ENCODE results near the gene FKBP11. TPM values are rescaled to one million over a fixed set of nuclear protein-coding genes. Genes with fewer than 3 reads are reported as not detected.

Gene FKBP11
- total and polyA plus RNA-seq, 2 experiments from 2014 or later, result 29.5 to 94.9 TPM

DNA sequence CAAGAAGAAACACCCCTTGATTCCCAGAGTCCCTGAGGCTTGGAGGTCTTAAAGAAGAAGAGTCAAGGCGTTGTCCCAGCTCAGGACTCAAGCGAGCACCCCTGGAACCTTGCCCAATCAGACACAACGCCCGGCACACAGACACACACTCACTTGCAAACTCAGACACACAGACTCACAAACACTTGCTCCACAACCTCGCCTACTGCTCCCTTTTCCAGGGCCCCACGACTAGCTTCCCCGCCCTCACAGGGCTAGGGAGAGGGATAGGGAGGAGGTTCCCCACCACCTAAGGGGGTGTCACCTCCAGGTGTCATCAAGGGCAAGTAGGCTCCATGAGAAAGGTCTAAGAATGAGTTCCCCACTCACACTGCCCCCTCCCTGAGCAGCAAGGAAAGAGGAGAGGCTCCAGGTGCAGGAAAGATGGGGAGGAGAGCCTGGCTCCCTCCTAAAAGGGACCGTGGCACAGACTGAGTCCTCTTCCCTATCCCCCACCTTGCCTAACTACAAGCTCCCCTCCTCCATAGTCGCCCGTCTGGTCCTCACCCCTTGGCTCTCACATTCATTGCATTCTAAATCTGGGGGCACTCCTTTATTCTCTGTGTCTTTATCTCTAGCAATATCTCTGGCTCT lies 45.5 kb upstream of the FKBP11 start:
- Histone ChIP-seq H3K4me1 (ENCODE audit: insufficient read depth) (peaks cover 54% of the 10 kb centered on the region), H3K27ac (ENCODE audit: low read depth) (no peak overlapping the region), H3K36me3 (ENCODE audit: insufficient read depth) (no peaks in the 10 kb centered on the region), H3F3A (replicated peaks; ENCODE audit: low read depth) (peaks cover 21% of the 10 kb centered on the region; the same call in 1 of the 2 replicates), H4K20me1 (replicated peaks; ENCODE audit: insufficient read depth) (peaks cover 12% of the 10 kb centered on the region; the same call in 1 of the 2 replicates), H3K79me2 (replicated peaks; ENCODE audit: insufficient read depth) (no peaks in the 10 kb centered on the region), H3K4me2 (peak overlapping the region; percentile 88), H3K4me3 (peak overlapping the region; percentile 55), H3K27me3 (ENCODE audit: insufficient read depth) (peaks cover 100% of the 10 kb centered on the region), H2AFZ (peak overlapping the region; percentile 59; the same call in 1 of the 2 replicates), H3K9me2 (ENCODE audit: insufficient read depth) (no peaks in the 10 kb centered on the region)
- no peak overlapping the region for H3K27ac Mint-ChIP-seq
- no peaks in the 10 kb centered on the region; the same call in 2 of the 3 replicates for H3K9me3 Mint-ChIP-seq
- H3K4me3 Mint-ChIP-seq, result peak overlapping the region; percentile 60
- H3K36me3 Mint-ChIP-seq (ENCODE audit: low read depth), result no peaks in the 10 kb centered on the region; the same call in 1 of the 3 replicates
- peaks cover 51% of the 10 kb centered on the region for H3K4me1 Mint-ChIP-seq
- peaks cover 94% of the 10 kb centered on the region for H3K27me3 Mint-ChIP-seq (ENCODE audit: insufficient read depth, low read depth, poor library complexity)
- TF ChIP-seq ZNF114 (CRISPR knock-in tag; IDR thresholded peaks at IDR 0.05), result no peak
- ATAC-seq (peak; percentile 2; the same call in 2 of the 3 replicates), DNase-seq (ENCODE audit: low spot score) (peak; percentile 53)

- peaks cover 96% of the 10 kb centered on the region for H3K27me3 ChIP-seq (ENCODE audit: insufficient read depth)
- Mint-ChIP-seq H3K4me3 (peak overlapping the region; percentile 60), H3K27me3 (ENCODE audit: insufficient read depth, low read depth, poor library complexity) (peaks cover 88% of the 10 kb centered on the region), H3K27ac (no peak overlapping the region), H3K9me3 (no peaks in the 10 kb centered on the region; the same call in 2 of the 3 replicates), H3K4me1 (peaks cover 59% of the 10 kb centered on the region), H3K36me3 (ENCODE audit: low read depth) (no peaks in the 10 kb centered on the region; the same call in 1 of the 3 replicates)
- peaks cover 21% of the 10 kb centered on the region; the same call in 1 of the 2 replicates for H3F3A ChIP-seq (replicated peaks; ENCODE audit: low read depth)
- H4K20me1 ChIP-seq (replicated peaks; ENCODE audit: insufficient read depth), result peaks cover 12% of the 10 kb centered on the region; the same call in 1 of the 2 replicates
- H2AFZ ChIP-seq, result peak overlapping the region; percentile 32; the same call in 1 of the 2 replicates
- no peak overlapping the region for H3K27ac ChIP-seq (ENCODE audit: low read depth)
- H3K79me2 ChIP-seq (replicated peaks; ENCODE audit: insufficient read depth), result no peaks in the 10 kb centered on the region
- ATAC-seq (peak; percentile 11), DNase-seq (ENCODE audit: low spot score) (peak; percentile 51)
- peak in 1 of 2 experiments; percentile 25; a peak in 2 of 4 replicates for TF ChIP-seq CTCF (conservative IDR thresholded peaks at IDR 0.05; ENCODE audit: low read depth in 2 of 2)
- peak; percentile 99 for TF ChIP-seq EZH2phosphoT487 (IDR thresholded peaks at IDR 0.05; ENCODE audit: unreplicated experiment)
- peak; percentile 95 for TF ChIP-seq EZH2 (IDR thresholded peaks at IDR 0.05; ENCODE audit: low read depth, unreplicated experiment)
- no peak for TF ChIP-seq ZNF462 (CRISPR knock-in tag; IDR thresholded peaks at IDR 0.05)
- H3K4me1 ChIP-seq (ENCODE audit: insufficient read depth), result peaks cover 55% of the 10 kb centered on the region
- peak overlapping the region; percentile 88 for H3K4me2 ChIP-seq
- H3K9me2 ChIP-seq (ENCODE audit: insufficient read depth), result no peaks in the 10 kb centered on the region
- peak overlapping the region; percentile 55 for H3K4me3 ChIP-seq
- H3K36me3 ChIP-seq (ENCODE audit: insufficient read depth), result no peaks in the 10 kb centered on the region
Observed at GRCh38 chr12:48969833-48970701, 44.8 kb upstream of the FKBP11 start.

All from GM23338 (cell line).